Fibroblast of the aortic adventitia (primary cell): ENCODE results near the gene ZNF586. TPM values are rescaled to one million over a fixed set of nuclear protein-coding genes. Genes with fewer than 3 reads are reported as not detected.

ENCODE experiments used
- DNase-seq: peaks from one replicate; pipeline ENCODE4 v3.0.0-alpha.2; 2010; ENCODE audit warnings: low read depth
- H3K4me3 ChIP-seq: 2 replicates; pipeline ENCODE4 v1.5.1; 2011; ENCODE audit warnings: low read depth, mild to moderate bottlenecking, control low read depth, low read length, moderate library complexity
- total RNA-seq: library from RNA; depleted of rRNA; stranded (reverse); fragments of >200 nt; gene quantifications from 2 replicates; pipeline ENCODE4 v1.2.3, GENCODE V29; 2012; ENCODE audit warnings: low replicate concordance
- TF ChIP-seq, protein P1 (sequence below): IDR thresholded peaks from 2 replicates; pipeline ENCODE4 v1.5.1; 2011; ENCODE audit warnings: mild to moderate bottlenecking, low read length, control low read depth, inconsistent platforms; ENCODE audit not compliant: insufficient read depth

ZNF586 gene
- total RNA-seq, 1 donor, result 15.0 TPM

DNA sequence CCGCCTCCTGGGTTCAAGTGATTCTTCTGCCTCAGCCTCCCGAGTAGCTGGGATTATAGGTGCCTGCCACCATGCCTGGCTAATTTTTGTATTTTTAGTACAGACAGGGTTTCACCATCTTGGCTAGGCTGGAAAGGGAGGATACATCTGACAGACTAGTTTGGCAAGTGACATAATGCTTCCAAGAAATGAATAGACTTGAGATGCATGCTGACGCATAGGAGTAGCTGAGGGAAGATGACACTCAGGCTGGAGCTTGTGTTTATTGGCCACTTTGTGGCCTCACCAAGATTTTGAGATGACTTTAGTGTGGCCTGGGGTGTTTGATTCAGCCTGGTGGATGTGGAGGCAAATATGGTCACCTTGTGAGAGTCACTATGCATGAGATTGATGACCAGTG lies 4.0 kb downstream of the ZNF586 start:
- no peak for DNase-seq
- TF ChIP-seq, protein P1, sequence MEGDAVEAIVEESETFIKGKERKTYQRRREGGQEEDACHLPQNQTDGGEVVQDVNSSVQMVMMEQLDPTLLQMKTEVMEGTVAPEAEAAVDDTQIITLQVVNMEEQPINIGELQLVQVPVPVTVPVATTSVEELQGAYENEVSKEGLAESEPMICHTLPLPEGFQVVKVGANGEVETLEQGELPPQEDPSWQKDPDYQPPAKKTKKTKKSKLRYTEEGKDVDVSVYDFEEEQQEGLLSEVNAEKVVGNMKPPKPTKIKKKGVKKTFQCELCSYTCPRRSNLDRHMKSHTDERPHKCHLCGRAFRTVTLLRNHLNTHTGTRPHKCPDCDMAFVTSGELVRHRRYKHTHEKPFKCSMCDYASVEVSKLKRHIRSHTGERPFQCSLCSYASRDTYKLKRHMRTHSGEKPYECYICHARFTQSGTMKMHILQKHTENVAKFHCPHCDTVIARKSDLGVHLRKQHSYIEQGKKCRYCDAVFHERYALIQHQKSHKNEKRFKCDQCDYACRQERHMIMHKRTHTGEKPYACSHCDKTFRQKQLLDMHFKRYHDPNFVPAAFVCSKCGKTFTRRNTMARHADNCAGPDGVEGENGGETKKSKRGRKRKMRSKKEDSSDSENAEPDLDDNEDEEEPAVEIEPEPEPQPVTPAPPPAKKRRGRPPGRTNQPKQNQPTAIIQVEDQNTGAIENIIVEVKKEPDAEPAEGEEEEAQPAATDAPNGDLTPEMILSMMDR, result no peak

DNA sequence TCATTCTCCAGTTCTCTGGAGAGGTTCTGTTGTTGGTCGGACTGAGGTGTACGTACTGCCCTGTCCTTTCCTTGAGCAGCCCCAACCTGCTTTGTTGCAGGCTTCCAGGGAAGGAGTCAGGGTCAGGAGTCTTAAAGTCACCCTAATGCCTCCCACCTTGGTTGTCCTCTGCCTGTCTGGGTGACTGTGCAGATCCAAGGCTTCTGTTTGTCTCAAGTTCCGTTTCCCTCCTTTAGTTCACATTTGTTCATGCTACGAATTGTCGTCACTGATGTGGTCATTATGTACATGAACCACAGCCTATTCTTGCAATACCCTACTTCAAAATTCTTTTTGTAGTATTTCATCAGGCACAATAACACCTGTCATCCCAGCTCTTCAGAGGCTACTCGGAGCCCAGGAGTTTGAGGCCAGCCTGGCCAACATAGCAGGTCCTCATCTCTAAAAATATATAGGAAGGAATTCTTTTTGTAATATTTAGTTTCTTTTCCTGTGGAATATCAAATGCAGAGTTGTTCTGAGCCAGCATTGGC lies 7.4 kb downstream of the ZNF586 start:
- TF ChIP-seq, protein P1, result no peak
- DNase-seq, result no peak
- H3K4me3 ChIP-seq, result no peak overlapping the region

More for the DNA sequence above, 4.0 kb downstream of the ZNF586 start:
- no peak overlapping the region for H3K4me3 ChIP-seq

DNA sequence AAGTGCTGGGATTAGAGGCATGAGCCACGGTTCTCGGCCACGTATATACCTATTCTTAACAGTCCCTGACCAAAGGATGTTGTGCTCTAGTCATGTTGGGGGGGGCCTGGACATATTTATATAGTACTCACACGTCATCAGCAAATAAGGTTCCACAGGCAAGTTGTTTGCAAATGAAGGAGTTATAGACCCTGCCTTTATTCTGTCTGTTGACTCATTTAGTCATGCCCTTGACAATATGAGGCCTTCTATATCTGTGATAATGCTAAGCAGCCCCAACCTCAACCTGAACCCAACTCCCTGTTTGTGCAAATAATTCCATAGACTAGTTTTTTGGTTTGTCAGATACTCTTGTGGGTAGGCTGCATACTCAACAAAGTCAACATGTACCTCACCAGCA lies 8.9 kb downstream of the ZNF586 start:
- DNase-seq, result no peak
- H3K4me3 ChIP-seq, result no peak overlapping the region
- TF ChIP-seq, protein P1, result no peak

GRCh38 chr19:57779220-57779845 lies 9.9 kb downstream of the ZNF586 start:
- H3K4me3 ChIP-seq, result no peak overlapping the region
- peak; percentile 5 for DNase-seq
- TF ChIP-seq, protein P1, result no peak

- TF ChIP-seq, protein P1, result no peak
- no peak for DNase-seq
- no peak overlapping the region for H3K4me3 ChIP-seq
Observed at GRCh38 chr19:57786286-57786685, 16.8 kb downstream of the ZNF586 start.

- TF ChIP-seq, protein P1, result no peak
Observed at GRCh38 chr19:57786906-57787305, 17.4 kb downstream of the ZNF586 start.

More at GRCh38 chr19:57786906-57787305, 17.4 kb downstream of the ZNF586 start:
- DNase-seq, result no peak
- H3K4me3 ChIP-seq, result no peak overlapping the region
